Muscle layer of colon (tissue), 2 donors: ENCODE data around the gene KSR2.

Experiments
- H3K27ac ChIP-seq: one replicate; pipeline ENCODE4 v1.7.0; 2013; ENCODE audit warnings: low read depth, mild to moderate bottlenecking, low read length, moderate library complexity
- H3K27me3 ChIP-seq, 2 donors: one replicate each; pipeline ENCODE4 v1.7.0; 2013; ENCODE audit warnings: low read length in 2 of 2, mild to moderate bottlenecking in 2 of 2; ENCODE audit not compliant: insufficient read depth in 2 of 2, control insufficient read depth in 1 of 2
- H3K36me3 ChIP-seq: one replicate; pipeline ENCODE4 v1.7.0; 2013; ENCODE audit warnings: mild to moderate bottlenecking, low read length; ENCODE audit not compliant: insufficient read depth
- H3K4me1 ChIP-seq: one replicate; pipeline ENCODE4 v1.7.0; 2013; ENCODE audit warnings: mild to moderate bottlenecking, low read length; ENCODE audit not compliant: insufficient read depth
- H3K4me3 ChIP-seq, 2 donors: one replicate each; pipeline ENCODE4 v1.7.0; 2013; ENCODE audit warnings: low read length in 2 of 2, low read depth in 1 of 2, mild to moderate bottlenecking in 1 of 2, moderate library complexity in 1 of 2
- H3K9ac ChIP-seq: one replicate; pipeline ENCODE4 v1.7.0; 2013; ENCODE audit warnings: low read length
- H3K9me3 ChIP-seq: one replicate; pipeline ENCODE4 v1.7.0; 2013; ENCODE audit warnings: mild to moderate bottlenecking, low read length
- donor health status: abdominal sarcoma.
- donor health status: Adenocarcinoma of cecum.

Gene KSR2

GRCh38 chr12:117433878-117434277, 534.9 kb downstream of the KSR2 start:
- Histone ChIP-seq H3K4me3 (no peak overlapping the region), H3K27ac (no peak overlapping the region), H3K36me3 (no peaks in the 10 kb centered on the region), H3K4me1 (no peaks in the 10 kb centered on the region), H3K9me3 (no peaks in the 10 kb centered on the region), H3K27me3 (no peaks in the 10 kb centered on the region), H3K9ac (no peak overlapping the region)

DNA sequence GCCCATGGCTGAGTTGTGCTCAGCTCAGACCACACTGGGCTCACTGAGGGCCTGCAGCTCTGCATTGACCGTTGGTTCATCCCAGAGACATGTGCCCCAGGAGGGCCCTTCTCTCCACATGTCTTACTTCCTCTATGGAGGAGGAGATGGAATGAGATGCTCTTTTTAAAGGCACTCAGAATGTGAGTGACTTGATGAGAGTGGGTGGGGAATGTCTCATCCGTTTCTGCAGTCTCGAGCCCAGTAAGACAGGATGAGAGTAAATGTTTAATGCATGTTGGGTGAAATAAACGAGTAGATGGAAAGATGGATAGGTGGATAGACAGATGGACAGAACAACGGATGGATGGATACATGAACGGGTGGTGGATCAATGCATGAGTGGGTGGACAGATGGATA, 538.5 kb downstream of the KSR2 start:
- Histone ChIP-seq H3K27ac (no peak overlapping the region), H3K36me3 (no peaks in the 10 kb centered on the region), H3K9me3 (no peaks in the 10 kb centered on the region), H3K4me3 (no peak overlapping the region), H3K27me3 (no peaks in the 10 kb centered on the region), H3K4me1 (no peaks in the 10 kb centered on the region), H3K9ac (no peak overlapping the region)

DNA sequence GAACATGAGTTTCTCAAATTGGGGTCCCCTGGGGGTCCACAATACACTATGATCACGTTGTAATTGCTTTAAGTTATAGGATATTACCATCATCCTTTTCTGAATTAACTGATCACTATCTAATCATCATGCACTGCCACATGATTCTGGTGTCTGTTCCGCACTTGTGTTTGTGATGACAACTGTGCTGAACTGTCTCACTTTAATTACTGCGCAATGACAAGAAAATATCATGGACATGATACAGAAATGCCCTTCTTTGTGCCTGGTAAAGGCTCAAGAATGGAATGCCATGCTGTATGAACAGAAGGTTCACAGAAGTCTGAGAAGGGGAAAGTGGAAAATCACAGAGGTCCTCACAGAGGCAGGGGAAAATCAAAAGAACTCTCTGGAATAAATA, 541.6 kb downstream of the KSR2 start:
- Histone ChIP-seq H3K9ac (no peak overlapping the region), H3K9me3 (no peaks in the 10 kb centered on the region), H3K27ac (no peak overlapping the region), H3K27me3 (no peaks in the 10 kb centered on the region), H3K4me3 (no peak overlapping the region), H3K36me3 (no peaks in the 10 kb centered on the region), H3K4me1 (no peaks in the 10 kb centered on the region)

DNA sequence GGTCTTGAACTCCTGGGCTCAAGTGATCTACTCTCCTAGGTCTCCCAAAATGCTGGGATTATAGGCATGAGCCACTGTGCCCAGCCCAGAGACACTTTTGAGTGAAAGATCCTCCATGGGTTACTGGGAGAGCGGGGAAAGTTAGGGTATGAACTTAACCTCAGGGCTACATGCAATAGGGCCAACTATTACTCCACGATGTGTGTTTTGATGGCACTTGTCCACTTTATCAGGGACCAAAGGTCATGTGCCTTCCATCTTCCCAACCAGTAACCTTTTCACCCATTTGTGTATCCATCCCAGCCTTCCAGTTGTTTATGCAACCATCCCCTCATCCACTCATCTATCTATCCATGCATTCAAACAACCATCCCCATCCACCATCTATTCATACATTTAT, 546.8 kb downstream of the KSR2 start:
- Histone ChIP-seq H3K4me1 (no peaks in the 10 kb centered on the region), H3K36me3 (no peaks in the 10 kb centered on the region), H3K9ac (no peak overlapping the region), H3K9me3 (no peaks in the 10 kb centered on the region), H3K4me3 (no peak overlapping the region), H3K27me3 (no peaks in the 10 kb centered on the region), H3K27ac (no peak overlapping the region)

- no peak overlapping the region for H3K4me3 ChIP-seq
- no peaks in the 10 kb centered on the region for H3K27me3 ChIP-seq
- H3K9ac ChIP-seq: no peak overlapping the region
- H3K9me3 ChIP-seq: no peaks in the 10 kb centered on the region
- H3K27ac ChIP-seq: no peak overlapping the region
- no peaks in the 10 kb centered on the region for H3K36me3 ChIP-seq
- no peaks in the 10 kb centered on the region for H3K4me1 ChIP-seq
Observed at GRCh38 chr12:117421068-117421752, 547.6 kb downstream of the KSR2 start.

GRCh38 chr12:117417004-117417403, 551.8 kb downstream of the KSR2 start:
- Histone ChIP-seq H3K4me1 (peaks cover 6% of the 10 kb centered on the region), H3K4me3 (no peak overlapping the region), H3K27me3 (no peaks in the 10 kb centered on the region), H3K9ac (no peak overlapping the region), H3K9me3 (no peaks in the 10 kb centered on the region), H3K27ac (no peak overlapping the region), H3K36me3 (no peaks in the 10 kb centered on the region)

DNA sequence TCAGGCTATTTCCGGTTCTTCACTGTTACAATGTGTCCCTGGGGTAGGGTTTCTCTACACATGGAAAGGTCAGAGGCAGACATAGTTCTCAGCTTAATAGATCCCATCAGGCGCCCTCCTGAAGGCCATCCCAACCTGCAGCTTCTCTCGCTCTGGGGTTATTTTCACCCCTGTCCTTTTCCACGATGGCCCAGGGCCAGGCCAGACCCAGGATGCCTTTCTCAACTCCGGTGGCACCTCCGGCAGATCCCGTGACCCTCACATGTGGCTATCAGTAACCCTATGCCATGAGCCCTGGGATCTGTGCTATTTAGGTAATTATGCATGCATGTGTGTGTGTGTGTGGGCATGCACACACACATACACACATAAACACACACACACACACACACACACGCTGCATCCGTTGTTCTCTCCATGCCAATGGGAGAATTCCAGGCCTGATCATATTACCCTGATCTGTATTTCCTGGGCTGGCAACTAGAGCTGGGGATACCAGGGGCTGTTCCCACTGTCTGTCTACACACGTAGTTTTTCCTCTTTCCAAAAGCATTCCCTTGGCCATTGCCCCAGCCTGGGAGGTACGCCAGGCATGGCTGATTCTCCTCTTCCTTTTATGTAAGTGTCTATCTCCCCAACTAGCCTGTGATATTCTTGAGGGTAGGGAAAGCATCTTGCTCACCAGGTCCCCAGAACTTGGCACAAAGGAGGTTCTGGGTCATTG, 556.2 kb downstream of the KSR2 start:
- H3K9ac ChIP-seq: no peak overlapping the region
- H3K4me1 ChIP-seq: peaks cover 13% of the 10 kb centered on the region
- H3K36me3 ChIP-seq: no peaks in the 10 kb centered on the region
- H3K27ac ChIP-seq: no peak overlapping the region
- H3K4me3 ChIP-seq: no peak overlapping the region
- H3K9me3 ChIP-seq: no peaks in the 10 kb centered on the region
- H3K27me3 ChIP-seq: no peaks in the 10 kb centered on the region

GRCh38 chr12:117409286-117409685, 559.5 kb downstream of the KSR2 start:
- Histone ChIP-seq H3K4me1 (peaks cover 13% of the 10 kb centered on the region), H3K27ac (no peak overlapping the region), H3K9ac (no peak overlapping the region), H3K9me3 (no peaks in the 10 kb centered on the region), H3K27me3 (no peaks in the 10 kb centered on the region), H3K4me3 (no peak overlapping the region), H3K36me3 (no peaks in the 10 kb centered on the region)

DNA sequence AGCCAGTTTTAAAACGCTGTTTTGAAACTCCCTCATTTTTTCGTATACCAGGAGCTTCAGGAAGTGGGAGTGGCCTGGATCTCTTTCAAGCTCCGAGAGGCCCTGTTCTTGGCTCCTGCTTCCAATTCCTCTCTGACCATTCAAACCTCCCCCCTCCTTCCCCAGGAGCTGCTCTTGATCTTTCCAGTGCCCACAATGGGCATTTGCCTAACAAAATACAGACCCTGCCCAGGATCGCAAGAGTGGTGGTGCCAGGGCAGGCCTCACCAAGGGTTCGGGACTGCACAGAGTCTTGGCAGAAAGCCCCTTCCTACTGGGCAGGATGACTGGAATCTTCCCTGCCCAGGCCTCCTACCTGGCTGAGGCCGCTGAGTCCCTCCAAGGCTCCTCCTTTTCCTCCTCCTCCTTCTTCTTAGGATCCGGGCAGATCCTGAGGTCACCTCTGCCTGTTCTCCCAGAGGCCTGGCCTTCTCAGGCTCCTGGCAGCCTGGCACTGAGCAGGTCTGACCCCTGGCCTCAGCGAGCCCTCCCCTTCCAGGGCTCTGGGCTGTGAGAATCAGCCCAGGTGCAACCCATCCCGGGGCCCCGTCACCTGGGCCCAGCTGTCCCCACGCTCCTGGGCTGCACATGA, 560.5 kb downstream of the KSR2 start:
- Histone ChIP-seq H3K36me3 (no peaks in the 10 kb centered on the region), H3K4me1 (peaks cover 13% of the 10 kb centered on the region), H3K27ac (no peak overlapping the region), H3K9me3 (no peaks in the 10 kb centered on the region), H3K27me3 (no peaks in the 10 kb centered on the region), H3K9ac (no peak overlapping the region), H3K4me3 (no peak overlapping the region)

DNA sequence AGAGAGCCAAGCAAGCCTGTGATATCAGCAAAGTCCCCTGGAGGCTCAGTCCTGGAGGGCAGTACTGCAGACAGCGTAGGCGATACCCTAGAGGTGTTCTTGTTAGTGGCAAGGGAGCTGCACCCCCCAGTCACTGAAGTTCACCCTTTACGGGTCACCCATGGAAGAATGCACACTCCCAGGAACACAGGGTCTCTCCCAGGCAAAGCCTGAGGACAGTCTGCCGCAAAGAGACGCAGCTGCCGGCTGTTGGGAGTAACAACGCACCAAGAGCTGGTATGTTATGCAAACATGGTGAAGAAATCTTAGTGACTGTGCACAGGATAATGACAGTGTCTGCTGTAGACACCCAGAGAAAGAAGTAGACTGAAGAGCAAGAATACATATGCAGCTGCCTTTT, 563.9 kb downstream of the KSR2 start:
- H3K9me3 ChIP-seq: no peaks in the 10 kb centered on the region
- H3K36me3 ChIP-seq: no peaks in the 10 kb centered on the region
- no peak overlapping the region for H3K27ac ChIP-seq
- no peak overlapping the region for H3K4me3 ChIP-seq
- H3K9ac ChIP-seq: no peak overlapping the region
- H3K4me1 ChIP-seq: peaks cover 7% of the 10 kb centered on the region
- no peaks in the 10 kb centered on the region for H3K27me3 ChIP-seq

DNA sequence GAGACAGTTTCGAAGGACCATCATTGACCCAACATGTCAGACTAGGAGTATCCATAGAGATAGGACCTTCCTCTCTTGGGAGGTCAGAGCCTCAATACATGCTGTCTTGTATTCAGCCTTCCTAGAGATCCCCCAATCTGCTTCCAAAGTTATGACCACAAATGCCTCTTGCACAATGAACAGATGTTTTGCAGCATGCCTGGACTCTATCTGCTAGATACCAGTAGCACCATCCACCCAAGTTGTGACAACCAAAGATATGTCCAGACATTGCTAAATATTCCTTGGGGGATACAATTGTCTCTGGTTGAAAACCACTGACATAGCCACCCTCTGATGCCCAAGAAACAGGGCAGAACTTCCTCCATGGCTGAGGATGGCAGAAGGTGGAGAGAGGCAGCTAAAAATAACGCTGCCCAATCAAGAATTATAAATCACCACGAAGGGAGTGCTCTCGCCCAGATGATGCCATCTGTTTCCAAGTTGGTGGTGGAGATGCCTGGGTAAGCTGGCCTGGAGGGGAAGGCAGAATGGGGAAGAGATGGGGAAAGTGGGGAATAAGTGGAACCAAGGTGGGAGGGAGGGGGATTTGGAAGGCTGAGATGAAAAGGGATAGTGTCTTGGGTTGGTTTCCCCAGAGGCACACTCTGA, 564.5 kb downstream of the KSR2 start:
- Histone ChIP-seq H3K27me3 (no peaks in the 10 kb centered on the region), H3K36me3 (no peaks in the 10 kb centered on the region), H3K9me3 (no peaks in the 10 kb centered on the region), H3K4me3 (no peak overlapping the region), H3K27ac (no peak overlapping the region), H3K9ac (no peak overlapping the region), H3K4me1 (peaks cover 7% of the 10 kb centered on the region)
